ENCODE measurements around the gene PPP6R1. TPM values are rescaled to one million over a fixed set of nuclear protein-coding genes. Genes with fewer than 3 reads are reported as not detected.
A peak's percentile ranks its signal among the peaks of the same experiment; 100 is the strongest.

Gene PPP6R1
- total and polyA plus RNA-seq, 11 donors = 28.6 to 60.4 (median 41.1) TPM

- peaks cover 0 to 31% (median 11%) of the 10 kb centered on the region in 12 donors for H3K4me1 ChIP-seq
- H3K27ac ChIP-seq = peak within 1 kb of the TSS; percentile 41 to 92 (median 84)
- DNase-seq (peak; percentile 88 to 94 (median 92)), ATAC-seq (peak; percentile 87 to 94 (median 93))
- peak within 1 kb of the TSS; percentile 58 to 91 (median 75) for H3K4me3 ChIP-seq
- H3K36me3 ChIP-seq = peaks cover 0 to 23% (median 13%) of the 10 kb centered on the region in 9 donors
- WGBS, 4 donors = 4 to 5% (median 4%) methylated on average over 52 of the region's 52 CpGs
- H3K9me3 ChIP-seq = no peaks in the 10 kb centered on the region
- no peak for TF ChIP-seq CTCF (IDR thresholded peaks at IDR 0.05)
- peak in 1 of 2 donors; percentile 31 for TF ChIP-seq POLR2A (IDR thresholded peaks at IDR 0.05)
- H3K27me3 ChIP-seq = no peaks in the 10 kb centered on the region
- intact Hi-C loops (cut with DNase I) = loop anchor here in 3 of 10 donors (1.0 to 10.0 kb wide), 5 partner anchors 21 to 325 kb away; partner anchors contain the start of genes PPP6R1 (in 2 of the 3), KMT5C (in 1 of the 3), TMEM238 (in 1 of the 3) and ZNF524 (in 1 of the 3)
These were observed 21.2 kb upstream of the PPP6R1 start, which contains the start of gene HSPBP1 for GRCh38 chr19:55279770-55280643. Gene HSPBP1 (minus strand): TSS chr19:55280110. CDS start chr19:55279608, 502 bp downstream.

GRCh38 chr19:55279340-55279739 is 20.5 kb upstream of the PPP6R1 start:
- intact Hi-C loops (cut with DNase I) = no loop called here

GRCh38 chr19:55278391-55279135 is 19.7 kb upstream of the PPP6R1 start:
- peaks cover 0 to 25% (median 10%) of the 10 kb centered on the region in 12 donors for H3K4me1 ChIP-seq
- 76 to 86% (median 82%) methylated on average over 13 of the region's 13 CpGs for WGBS, 4 donors
- no peaks in the 10 kb centered on the region for H3K9me3 ChIP-seq
- intact Hi-C loops (cut with DNase I) = no loop called here
- peak overlapping the region in 1 of 12 donors; percentile 73 for H3K4me3 ChIP-seq
- H3K36me3 ChIP-seq = peaks cover 0 to 38% (median 25%) of the 10 kb centered on the region in 9 donors
- TF ChIP-seq POLR2A (IDR thresholded peaks at IDR 0.05) (no peak), CTCF (IDR thresholded peaks at IDR 0.05) (no peak)
- no peaks in the 10 kb centered on the region for H3K27me3 ChIP-seq
- peak overlapping the region in 1 of 12 donors; percentile 88 for H3K27ac ChIP-seq
- DNase-seq (no peak), ATAC-seq (no peak)

More at GRCh38 chr19:55279340-55279739, 20.5 kb upstream of the PPP6R1 start:
- DNase-seq (no peak), ATAC-seq (no peak)
- WGBS, 4 donors = 6 to 16% (median 14%) methylated on average over 21 to 23 of the region's 23 CpGs
- Histone ChIP-seq H3K27ac (peak overlapping the region in 11 of 12 donors; percentile 71 to 92 (median 84)), H3K36me3 (peaks cover 0 to 30% (median 19%) of the 10 kb centered on the region in 9 donors), H3K9me3 (no peaks in the 10 kb centered on the region), H3K4me1 (peaks cover 0 to 25% (median 10%) of the 10 kb centered on the region in 12 donors), H3K27me3 (no peaks in the 10 kb centered on the region), H3K4me3 (peak overlapping the region; percentile 58 to 91 (median 75))
- no peak for TF ChIP-seq CTCF (IDR thresholded peaks at IDR 0.05)
- no peak for TF ChIP-seq POLR2A (IDR thresholded peaks at IDR 0.05)
